HG03135 (cell line): ENCODE results near the gene TRH.

Experiments
- ATAC-seq: cut with Tn5 transposase; IDR thresholded peaks from one replicate; pipeline ENCODE4 v1.9.1; 2021; ENCODE audit warnings: mild to moderate bottlenecking, moderate library complexity; ENCODE audit not compliant: unreplicated experiment

Gene TRH

DNA sequence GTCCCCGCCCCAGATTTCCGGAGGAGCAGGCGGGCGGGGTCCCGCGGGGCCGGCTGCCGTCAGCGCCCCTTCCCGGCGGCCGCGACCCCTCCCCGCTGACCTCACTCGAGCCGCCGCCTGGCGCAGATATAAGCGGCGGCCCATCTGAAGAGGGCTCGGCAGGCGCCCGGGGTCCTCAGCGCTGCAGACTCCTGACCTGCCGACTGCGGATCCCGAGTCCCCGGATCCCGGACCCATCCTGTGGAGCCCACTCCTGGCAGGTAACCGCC, at the start of gene TRH:
TRH (plus strand) TSS at position 157 of the 269 bp plus-strand sequence. CDS start 1,097 bp downstream, outside the sequence.
- ATAC-seq, result no peak

DNA sequence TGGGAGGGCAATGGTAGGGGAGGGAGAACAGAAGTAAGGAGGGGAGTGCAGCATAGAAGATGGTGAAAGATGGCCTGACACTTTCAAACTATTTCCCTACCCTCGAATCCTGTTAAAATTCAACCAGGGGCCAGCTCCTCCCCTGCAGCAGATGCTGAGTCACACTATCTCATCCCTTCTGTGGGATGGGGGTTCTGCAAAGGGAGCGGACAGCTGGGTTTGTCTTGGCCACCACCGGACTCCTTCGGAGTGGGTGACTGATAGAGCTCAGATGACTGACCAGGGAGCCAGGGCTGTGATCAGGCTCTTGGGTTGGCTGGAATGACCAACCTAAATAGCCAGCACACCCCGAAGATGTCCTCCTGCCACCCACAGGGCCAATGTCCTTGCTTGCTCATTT, 47.4 kb upstream of the TRH start:
- no peak for ATAC-seq

DNA sequence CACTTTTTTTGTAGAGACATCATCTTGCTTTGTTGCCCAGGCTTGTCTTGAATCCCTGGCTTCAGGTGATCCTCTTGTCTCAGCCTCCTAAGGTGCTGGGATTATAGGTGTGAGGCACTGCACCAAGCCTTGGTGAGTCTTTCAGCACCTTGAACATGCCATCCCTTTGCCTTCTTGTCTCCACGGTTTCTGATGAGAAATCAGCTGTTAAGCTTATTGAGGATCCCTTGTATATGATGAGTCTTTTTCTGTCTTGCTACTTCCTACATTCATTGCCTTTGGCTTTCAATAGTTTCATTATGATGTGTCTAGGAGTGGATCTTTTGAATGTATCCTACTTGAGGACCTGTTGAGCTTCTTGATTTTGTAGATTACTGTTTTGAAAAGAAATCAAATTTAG, 45.1 kb upstream of the TRH start:
- no peak for ATAC-seq

GRCh38 chr3:129933471-129933870, 41.0 kb upstream of the TRH start:
- ATAC-seq, result no peak

GRCh38 chr3:129934234-129935123, 40.0 kb upstream of the TRH start:
- ATAC-seq, result no peak

DNA sequence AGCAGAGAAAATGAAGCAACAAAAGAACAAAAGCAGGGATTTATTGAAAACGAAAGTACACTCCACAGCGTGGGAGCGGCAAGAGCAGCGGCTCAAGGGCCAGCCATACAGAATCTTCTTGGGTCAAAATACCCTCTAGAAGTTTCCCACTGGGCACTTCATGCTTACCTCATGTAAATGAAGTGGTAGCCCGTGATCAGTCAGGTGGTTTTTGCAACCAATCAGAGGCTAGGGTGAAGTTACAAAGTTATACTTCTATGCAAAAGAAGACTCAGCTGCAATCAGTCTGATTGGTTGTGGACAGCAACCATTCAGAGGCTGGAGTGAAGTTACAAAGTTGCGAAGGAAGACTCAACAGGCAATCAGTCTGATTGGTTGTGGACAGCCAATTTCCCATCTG, 37.8 kb upstream of the TRH start:
- no peak for ATAC-seq

- ATAC-seq, result no peak
These were observed 36.8 kb upstream of the TRH start for GRCh38 chr3:129937717-129938116.

- ATAC-seq, result no peak
These were observed 36.2 kb upstream of the TRH start for GRCh38 chr3:129938140-129938930.

DNA sequence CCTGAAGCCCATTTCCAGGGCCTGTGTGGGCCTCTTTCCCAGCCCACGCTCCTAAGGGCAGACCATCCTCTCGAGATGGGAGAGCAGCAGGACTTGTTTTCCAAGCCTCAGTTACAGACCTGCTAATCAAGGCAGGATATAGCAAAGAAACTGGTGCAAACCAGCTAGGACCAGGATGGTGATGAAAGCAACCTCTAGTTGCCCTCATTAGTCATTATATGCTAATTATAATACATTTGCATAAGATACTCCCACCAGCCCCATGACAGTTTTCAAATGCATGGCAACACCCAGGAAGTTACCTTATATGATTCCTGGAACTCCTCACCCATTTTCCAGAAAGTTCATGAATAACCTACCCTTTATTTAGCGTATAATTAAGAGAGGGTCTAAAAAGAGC, 34.4 kb upstream of the TRH start:
- ATAC-seq, result no peak

DNA sequence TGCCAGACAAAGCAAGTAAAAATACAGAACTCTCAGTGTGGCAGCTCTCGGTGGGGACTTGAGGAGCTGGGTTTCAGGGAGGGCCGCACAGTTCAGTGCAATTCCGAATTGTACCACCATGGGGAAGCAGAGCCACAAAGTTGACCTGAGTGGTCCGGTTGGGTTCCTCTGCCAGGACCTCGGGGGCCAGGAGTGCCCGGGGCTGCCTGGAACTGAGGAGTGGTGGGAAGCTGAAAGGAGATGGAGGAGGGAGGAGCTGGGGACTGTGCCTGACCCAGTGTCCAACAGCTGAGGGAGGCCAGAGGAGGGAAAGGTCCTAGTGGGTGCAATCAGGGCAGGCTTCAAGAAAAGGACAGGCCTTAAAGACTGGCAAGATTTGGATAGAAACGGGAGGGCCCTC, 32.2 kb upstream of the TRH start:
- ATAC-seq, result peak; percentile 54

DNA sequence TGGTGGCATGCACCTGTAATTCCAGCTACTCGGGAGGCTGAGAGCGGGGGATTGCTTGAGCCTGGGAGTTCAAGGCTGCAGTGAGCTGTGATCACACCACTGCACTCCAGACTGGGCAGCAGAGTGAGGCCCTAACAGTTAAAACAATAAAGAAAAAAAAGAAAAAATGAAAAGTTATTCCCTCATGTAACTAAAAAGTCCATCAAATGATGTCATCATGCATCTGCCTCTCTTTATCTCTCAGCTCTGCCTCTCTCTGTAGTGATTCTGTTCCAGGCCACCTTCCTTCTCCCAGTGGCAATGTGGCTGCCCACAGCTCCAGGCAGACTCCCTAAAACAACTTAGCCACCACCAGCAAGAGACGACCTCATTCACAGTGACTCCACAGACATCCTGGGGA, 31.5 kb upstream of the TRH start:
- ATAC-seq, result no peak

DNA sequence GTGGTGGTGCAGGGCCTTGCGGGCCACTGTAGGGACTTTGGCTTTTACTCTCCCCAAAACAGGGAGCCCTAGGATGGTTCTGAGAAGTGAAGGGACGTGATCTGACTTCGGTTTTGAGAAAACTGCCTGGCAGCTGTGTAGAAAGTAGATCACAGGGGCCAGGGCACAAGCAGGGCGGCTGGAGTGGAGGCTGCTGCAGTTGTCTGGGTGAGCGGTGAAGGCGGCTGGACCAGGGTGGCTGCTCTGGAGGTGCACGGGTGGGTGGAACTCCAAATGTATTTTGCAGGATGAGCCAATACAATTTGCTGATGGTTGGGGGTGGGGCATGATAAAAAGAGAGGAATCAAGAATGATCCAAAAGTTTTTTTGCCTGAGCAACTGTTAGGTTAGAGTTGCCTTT, 29.8 kb upstream of the TRH start:
- no peak for ATAC-seq

DNA sequence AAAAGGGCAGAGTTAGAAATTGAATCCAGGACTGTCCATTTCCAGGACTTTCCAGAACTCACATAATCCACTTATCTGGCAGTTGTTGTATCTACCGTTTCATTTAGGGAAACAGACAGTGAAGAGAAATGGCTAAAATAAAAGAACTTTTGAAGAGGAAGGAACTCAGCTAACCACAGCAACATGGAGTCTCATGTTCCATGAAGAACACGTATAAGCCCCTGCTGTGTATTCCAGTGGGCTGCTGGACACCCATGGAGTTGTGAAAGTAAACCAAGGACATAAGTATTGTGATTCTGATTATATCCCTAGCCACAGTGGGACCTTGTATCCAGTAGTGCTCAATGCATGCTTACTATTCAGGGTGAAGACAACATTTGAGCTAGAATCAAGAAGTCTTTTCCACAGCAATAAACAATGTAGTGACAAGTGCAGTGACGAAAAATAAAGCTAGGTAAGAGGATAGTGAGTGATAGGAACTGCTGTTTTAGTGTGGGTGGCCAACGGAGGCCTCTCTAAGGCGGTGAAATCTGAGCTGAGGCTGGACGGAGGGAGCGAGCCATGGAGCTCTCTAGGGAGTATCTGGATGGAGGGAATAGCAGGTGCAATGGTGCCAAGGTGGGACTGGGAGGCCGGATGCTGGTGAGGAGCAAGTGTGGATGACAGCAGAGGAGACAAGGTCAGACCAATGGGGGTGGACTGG, 26.8 kb upstream of the TRH start:
- ATAC-seq, result no peak

DNA sequence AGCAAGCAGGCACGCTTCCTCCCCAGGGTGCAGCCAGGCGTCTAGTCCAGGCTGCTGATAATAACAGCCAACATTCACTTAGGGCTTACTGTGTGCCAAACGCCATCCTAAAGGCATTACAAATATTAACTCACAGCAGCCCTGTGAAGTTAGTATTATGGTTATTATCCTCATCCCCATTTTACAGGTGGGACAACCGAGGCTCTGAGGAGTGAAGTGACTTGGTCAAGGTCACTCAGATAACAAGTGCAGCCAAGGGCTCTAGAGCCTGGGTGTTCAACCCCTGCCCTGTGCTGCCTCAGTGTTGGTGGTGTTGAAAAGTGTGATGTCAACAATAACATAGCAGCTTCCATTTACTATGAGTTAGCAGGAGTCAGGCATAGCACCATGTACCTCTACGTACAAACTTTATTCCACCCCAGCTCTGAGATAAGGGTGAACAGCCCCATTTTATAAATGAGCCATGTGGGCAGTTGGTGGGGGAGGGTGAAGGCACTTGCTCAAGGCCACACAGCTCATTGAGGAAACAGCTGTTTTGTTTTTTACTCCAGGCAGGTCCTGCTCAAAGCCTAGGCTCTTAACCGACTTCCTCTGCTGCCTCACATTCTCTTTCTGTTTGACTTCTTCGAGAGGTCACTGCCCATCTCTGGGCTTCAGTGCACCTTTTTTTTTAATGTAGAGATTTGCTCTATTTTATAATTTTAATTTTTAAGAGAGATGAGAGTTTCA, 24.0 kb upstream of the TRH start:
- no peak for ATAC-seq

- ATAC-seq, result no peak
These were observed 21.8 kb upstream of the TRH start for GRCh38 chr3:129952556-129953355.

GRCh38 chr3:129953621-129954020, 20.9 kb upstream of the TRH start:
- no peak for ATAC-seq

DNA sequence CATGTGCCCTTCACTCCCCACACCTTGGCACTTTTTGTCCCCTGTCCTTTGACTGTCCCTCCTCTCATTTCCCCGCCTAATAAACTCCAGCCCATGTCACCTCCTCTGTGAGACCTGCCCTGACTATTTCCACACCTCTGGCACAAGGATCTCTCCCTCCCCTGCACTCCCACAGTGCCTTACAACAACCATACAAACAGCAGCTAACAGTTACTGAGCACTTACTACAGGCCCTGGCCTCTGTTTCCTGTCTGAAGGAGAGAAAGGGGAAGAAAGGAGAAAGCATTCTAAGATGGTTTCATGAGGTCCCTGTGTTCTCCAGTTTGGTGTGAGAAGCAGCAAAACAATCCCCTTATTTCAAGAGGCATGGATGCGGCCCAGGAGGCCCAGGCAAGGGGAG, 20.0 kb upstream of the TRH start:
- ATAC-seq, result no peak

DNA sequence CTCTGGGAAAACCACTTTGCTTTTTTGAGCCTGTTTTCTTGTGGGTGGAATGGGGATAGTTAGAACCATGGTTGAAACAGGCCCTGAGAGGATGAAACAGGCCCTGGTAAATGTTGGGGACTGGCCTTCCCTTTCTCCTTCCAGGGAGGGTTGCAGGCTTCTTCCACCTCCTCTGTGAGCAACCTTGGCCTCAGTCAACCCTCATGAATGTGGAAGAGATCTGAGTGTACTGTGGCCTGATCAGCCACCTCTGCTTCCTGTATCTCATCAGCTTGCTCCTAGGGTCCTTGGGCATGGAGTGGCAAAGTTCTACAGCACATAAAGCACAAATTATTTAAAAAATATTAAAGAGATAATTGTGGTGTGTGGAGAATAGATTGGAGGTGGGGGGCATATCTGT, 17.6 kb upstream of the TRH start:
- no peak for ATAC-seq

DNA sequence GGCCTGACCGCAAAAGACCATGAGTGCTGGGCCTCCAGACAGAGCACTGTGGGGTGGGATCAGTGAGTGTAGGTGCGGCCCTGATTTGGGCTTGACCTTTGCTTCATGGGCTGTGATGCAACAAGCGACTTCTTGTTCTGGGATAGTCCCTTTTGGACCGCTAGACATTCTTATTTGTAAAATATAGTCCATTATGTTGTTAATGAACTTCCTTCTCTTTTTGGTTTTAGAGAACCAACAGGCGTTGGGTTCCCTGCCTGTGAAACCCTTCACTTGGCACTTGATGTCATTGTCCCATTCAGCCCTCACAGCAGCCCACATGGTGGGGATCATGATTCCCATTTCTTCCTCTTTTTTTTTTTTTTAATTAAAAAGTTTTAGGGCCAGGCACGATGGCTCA, 15.8 kb upstream of the TRH start:
- no peak for ATAC-seq

DNA sequence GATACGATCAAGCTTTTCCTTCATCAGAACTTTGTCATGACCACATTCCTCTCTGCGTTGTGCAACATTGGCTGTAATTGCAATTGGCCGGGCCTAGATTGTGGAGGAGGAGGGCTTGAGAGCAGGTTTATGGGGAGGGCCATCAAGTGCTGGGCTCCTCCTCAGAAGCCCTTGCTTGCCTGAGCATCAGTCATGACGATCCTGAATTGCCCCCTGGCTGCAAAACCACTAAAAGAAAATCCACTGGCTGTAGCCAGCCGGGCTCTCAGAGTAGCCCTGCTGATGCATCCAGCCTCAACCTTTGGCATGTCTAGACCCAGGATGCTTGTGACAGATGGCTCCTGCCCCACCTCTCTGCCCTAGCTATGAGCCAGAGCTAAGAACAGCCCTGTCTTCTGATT, 13.4 kb upstream of the TRH start:
- no peak for ATAC-seq
